Activated CD4-positive, CD25-positive, alpha-beta regulatory T cell (primary cell): Measurements from ENCODE around the gene TRAPPC11.

ENCODE experiments used
- DNase-seq, 4 experiments: peaks; one replicate each; lab custom pipeline; 2025; lab: John Stamatoyannopoulos, UW

TRAPPC11 gene

DNA sequence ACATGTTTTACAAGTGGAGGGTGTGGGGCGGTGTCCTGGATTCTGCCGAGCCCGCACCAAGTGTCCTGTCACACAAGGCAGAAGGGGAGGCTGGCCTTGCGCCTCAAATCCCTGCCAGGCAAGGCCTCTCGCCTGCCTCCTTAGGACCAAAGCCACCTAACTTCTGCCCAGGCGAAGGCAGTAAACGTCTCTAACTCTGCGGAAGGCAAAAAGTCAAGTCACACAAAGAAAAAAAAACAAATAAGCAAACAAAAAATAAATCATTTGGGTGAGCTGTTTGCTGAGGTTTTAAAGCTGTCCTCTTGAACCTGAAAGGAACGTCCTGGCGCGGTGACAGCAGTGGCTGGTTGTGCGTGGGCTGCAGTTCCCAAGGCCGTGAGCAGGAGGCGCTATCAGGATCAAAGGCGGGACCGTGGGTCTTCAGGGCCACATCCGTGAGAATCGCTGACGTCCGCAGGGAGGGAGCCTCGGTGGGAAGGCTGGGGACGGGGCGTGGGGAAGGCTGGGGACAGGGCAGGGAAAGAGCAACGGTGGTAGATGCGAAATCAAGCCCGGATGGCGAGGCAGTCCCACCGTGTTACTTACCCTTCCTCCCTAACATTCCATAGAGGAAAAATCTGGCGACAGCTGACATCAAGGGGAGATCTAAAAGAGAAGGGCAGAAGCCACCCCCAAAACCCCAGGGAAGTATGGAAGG, 99.1 kb downstream of the TRAPPC11 start:
- no peak for DNase-seq

DNA sequence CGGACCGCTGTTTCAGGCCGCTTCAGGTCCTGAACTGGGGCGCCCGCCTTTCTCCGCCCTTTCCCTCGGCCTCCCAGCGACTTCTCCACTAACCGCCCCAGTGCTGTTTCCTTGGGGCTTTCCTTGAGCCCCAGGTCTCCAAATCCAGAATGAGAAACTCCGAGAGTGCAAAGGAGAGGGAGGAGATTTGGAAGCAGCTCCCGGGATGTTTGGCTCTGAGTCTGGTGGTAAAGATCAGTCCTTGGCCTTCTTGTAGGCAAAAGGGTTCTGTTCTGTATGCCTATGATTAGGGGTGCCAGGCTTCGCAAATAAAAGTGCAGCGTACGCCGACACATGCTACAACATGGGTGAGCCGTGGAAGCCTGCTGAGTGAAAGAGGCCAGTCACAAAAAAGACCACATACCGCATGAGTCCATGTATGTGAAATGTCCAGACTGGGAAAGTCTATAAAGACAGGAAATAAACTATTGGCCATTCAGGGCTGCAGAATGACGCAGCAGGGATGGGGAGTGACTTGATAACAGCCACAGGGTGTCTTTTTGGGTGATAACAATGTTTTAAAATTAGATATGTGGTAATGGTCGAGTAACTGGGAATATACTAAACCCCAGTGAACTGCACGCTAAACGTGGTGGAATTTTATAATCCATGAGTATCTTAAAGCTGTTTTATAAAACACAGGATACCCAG, 99.8 kb downstream of the TRAPPC11 start:
- DNase-seq = no peak

DNA sequence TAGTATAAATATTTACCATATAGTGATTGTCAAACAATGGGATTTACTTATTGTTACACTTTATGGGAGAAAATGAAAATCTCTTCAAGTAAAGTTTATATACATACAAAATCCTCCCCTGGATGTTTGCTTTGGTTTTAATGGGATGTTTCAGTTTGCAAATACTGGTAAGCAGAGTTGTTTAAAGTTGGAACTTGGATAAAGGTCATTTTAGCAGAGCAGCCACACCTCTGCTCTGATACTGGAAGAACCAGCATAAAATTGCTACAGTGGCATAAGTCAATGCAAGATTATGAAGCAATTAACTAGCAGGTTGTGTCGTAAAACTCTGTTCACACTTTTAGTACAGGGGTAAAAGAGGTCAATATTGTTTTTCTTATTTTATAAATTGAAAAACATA, 101.2 kb downstream of the TRAPPC11 start:
- no peak for DNase-seq
